ENCODE results near the gene SRPK3.
"Not testable (repeated sequence)": the region's sequence is repeated elsewhere in the genome, so short reads cannot be mapped to it uniquely, and the experiment has no call there.

SRPK3 gene

DNA sequence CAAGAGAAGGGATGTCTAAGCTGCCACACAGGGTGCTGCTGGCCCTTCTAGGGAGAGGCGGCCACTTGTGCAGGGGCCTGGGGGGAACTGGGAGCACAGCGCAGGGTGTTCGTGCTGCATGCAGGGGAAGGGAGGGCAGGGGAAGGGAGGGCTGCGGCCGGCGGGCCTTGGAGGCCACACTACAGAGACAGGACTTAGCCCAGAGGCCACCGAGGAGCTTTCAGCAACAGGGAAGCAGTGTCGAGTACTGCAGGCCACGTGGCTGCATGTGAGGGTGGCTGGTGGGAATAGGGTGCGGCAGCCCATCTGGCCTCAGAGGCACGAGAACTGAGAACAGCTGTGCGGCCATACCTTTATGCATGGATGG lies 35.8 kb upstream of the SRPK3 start:
- DNase-seq (ENCODE audit: low read depth), result not testable (repeated sequence)

- no peak for DNase-seq (ENCODE audit: low read depth)
These were observed 34.5 kb upstream of the SRPK3 start for GRCh38 chrX:153746359-153746758.

DNA sequence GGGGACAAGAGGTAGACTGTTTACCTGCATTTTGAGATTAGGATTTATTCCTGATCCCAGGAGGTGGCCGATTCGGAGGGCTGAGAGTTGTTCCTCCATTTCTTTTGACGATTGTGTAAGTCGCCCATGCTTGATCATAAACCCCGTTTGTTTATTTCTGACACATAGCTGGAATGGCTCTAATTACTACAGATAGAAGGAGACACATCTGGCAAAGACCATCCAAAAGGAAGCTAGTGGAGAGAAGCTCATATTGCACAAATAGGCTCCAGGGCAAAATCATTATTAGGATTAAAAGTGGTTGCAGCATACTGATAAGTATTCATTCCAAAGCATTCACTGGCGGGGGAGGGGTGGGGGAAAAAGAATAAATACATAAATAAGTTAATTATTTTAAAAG lies 33.9 kb upstream of the SRPK3 start:
- DNase-seq (ENCODE audit: low read depth), result not testable (repeated sequence)

DNA sequence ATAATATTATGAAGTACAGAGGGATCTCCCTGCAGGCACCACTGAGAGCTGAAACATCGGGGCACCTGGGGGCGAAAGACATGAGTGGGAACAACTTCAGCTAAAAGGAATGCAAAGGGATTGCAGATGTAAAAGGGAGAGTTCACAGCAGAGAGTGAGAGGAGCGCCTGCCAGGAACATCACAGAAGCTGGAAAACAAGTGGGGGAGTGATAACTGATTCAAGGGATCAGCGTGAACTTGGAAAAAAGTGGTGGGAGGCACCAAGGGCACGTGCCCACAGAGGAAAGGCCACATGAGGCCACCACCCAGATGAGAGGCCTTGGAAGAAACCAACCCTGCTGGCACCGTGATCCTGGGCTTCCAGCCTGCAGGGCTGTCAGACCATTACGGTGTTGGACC lies 31.8 kb upstream of the SRPK3 start:
- not testable (repeated sequence) for DNase-seq (ENCODE audit: low read depth)

GRCh38 chrX:153750127-153750774 lies 30.6 kb upstream of the SRPK3 start:
- no peak for DNase-seq (ENCODE audit: low read depth)

DNA sequence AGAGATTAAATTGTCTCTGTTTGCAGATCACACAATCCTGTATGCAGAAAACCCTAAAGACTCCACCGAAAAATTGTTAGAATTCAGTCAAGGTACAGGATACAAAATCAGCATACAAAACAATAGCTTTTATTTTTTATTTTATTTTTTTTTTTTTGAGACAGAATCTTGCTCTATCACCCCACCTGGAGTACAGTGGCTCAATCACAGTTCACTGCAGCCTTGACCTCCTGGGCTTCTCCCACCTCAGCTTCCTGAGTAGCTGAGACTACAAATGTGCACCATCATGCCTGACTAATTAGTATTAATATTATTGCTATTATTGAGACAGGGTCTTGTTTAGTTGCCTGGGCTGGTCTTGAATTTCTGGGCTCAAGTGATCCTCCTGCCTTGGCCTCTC lies 25.7 kb upstream of the SRPK3 start:
- no peak for DNase-seq (ENCODE audit: low read depth)

DNA sequence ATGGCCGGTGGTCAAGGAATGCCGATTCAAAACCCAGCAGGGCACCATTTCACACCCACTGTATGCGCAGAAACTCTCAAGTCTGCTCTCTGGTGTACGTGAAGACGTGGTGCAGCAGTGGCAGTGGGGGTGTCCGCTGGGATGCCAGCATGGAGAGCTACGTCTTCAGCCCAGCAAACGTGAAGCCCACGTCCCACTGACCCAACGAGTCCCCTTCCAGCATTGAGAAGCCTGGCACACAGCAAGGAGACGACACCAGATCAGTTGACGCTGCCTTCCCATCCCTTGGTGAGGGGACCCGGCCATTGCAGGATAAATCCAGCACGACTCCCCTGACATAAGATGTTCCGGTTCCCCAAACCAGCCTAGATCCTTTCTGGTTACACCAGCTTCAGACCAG lies 19.0 kb upstream of the SRPK3 start:
- no peak for DNase-seq (ENCODE audit: low read depth)

- no peak for DNase-seq (ENCODE audit: low read depth)
These were observed 18.1 kb upstream of the SRPK3 start for GRCh38 chrX:153762626-153763173.

DNA sequence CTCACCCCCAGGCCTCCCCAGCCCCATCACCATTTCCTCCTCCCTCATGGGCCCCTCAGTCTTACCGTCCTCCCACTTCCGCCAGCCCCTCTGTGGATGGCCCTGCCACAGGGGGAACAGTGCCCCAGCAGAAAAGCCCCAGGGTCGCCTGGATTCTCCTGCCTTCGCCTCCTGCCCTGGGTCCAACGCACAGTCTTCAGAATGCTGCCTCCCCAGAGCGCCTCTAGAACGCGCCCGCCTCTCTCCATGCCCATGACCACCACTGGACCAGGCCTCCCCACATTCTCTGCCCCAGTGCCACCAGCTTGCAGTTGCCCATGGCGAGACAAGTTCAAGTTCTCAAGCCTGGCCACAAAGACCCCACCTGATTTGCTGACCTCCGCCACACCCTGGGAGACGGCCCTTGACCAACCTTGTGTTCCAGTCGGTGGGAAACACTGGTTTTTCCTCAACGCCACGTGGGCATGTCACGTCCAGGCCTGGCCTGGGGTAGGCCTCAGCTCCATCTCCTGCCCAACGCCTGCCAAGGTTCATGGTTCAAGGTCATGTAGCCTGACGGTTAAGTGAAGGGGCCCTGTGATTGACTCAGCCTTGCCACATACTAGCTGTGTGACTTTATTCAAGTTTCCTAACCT lies 17.4 kb upstream of the SRPK3 start:
- DNase-seq (ENCODE audit: low read depth), result no peak

DNA sequence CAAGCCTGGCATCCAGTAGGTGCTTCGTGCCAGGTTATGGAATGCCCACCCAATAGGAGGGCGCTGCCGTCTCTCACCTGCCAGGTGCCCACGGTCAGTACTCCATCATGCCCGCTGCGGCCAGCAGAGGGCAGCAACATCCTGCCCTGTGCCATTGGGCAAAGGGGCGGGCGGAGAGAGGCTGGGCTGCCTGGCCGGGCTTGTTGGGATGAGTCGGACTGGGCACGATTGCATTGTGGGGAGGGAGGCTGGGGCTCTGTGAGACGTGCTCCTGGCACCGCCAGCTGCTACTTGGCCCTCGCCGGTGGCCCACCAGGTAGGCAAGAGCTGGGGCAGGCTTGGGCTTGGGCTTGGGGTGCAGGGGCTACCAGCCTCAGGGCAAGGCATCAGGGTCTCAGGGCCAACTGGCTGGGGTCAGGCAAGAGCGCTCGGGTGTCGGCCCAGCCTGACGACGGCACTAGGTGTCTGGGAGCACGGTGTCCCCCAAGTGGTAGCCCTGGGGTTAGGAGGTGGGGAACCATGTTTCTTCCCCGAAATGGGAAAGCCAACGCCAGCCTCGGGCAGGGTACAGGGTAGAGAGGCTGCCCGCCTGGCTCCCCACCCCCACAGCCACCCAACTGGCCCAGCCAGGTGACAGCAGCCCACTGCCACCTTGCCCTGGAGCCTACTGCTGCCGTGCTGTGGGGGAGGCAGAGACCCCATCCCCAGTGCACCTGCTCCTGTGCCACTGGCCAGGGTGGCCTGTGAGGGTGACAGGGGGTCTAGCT lies 16.7 kb upstream of the SRPK3 start, which contains the start of gene PLXNB3:
Gene PLXNB3 (plus strand): TSS at position 261 of the 767 bp plus-strand sequence. CDS start 1,287 bp downstream, outside the sequence.
- DNase-seq (ENCODE audit: low read depth), result peak; percentile 14

DNA sequence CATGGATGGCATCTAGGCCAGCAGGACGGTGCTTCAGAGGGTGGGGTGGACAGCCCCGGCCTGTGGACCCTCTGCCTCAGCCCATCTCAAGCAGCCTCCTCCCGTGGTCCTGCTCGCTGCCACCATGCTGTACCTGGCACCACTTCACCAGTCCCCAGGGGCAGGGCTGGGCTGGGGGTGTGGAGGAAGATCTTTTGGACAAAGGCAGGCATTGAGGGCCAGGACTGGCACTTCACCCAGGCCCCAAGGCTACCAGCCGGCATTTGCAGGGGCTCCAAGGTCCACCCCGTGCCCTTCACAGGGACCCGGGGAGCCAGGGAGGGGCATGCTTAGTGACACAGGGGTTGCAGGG lies 16.1 kb upstream of the SRPK3 start:
- no peak for DNase-seq (ENCODE audit: low read depth)

GRCh38 chrX:153765138-153766079 lies 15.4 kb upstream of the SRPK3 start:
- DNase-seq (ENCODE audit: low read depth), result no peak

DNA sequence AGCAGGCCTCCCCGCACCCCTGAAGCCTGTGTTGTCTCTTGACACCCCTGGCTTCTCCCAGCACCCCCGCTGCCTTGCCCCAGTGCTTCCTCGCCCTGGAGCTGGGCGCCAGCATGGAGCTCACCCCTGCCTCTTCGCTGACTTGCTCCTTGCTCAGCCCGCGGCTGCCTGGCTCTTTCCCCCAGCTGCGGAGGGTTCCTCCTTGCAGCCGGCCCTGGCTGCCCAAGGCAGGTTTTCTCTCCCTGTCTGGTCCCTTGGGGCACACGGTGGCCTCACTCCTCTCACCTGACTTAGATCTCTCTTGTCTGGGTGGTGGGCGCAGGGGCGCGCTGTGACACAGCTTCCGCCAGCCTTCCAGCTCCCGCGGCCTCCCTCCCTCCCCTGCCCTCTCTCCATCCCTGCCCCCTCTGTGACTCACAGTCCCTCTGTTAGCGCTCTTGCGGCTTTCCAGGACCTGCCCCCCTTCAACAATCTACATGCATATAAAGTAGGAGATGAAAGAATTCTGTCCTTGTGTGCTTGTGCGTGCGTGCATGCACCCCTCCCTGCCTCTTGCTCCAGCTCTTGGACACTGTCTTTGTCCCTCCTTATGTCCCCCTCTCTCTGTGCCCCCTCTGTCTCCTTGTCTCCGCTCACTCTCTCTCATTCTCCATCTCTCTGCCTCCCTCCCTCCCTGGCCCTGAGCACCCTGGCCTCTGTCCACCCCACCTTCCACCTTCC lies 14.6 kb upstream of the SRPK3 start:
- DNase-seq (ENCODE audit: low read depth), result peak; percentile 11

DNA sequence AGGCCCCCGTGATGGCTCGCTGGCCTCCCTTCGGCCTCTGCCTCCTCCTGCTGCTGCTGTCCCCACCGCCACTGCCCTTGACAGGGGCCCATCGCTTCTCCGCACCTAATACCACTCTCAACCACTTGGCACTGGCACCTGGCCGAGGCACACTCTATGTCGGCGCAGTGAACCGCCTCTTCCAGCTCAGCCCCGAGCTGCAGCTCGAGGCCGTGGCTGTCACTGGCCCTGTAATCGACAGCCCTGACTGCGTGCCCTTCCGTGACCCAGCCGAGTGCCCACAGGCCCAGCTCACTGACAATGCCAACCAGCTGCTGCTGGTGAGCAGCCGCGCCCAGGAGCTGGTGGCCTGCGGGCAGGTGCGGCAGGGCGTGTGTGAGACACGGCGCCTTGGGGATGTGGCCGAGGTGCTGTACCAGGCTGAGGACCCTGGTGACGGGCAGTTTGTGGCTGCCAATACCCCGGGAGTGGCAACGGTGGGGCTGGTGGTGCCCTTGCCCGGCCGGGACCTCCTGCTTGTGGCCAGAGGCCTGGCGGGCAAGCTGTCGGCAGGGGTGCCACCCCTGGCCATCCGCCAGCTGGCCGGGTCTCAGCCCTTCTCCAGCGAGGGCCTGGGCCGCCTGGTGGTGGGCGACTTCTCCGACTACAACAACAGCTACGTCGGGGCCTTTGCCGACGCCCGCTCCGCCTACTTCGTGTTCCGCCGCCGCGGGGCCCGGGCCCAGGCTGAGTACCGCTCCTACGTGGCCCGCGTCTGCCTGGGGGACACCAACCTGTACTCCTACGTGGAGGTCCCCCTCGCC lies 13.8 kb upstream of the SRPK3 start:
- no peak for DNase-seq (ENCODE audit: low read depth)

GRCh38 chrX:153767674-153768055 lies 13.2 kb upstream of the SRPK3 start:
- DNase-seq (ENCODE audit: low read depth), result no peak

GRCh38 chrX:153768311-153769157 lies 12.3 kb upstream of the SRPK3 start:
- no peak for DNase-seq (ENCODE audit: low read depth)

GRCh38 chrX:153769158-153769864 lies 11.5 kb upstream of the SRPK3 start:
- DNase-seq (ENCODE audit: low read depth), result no peak

DNA sequence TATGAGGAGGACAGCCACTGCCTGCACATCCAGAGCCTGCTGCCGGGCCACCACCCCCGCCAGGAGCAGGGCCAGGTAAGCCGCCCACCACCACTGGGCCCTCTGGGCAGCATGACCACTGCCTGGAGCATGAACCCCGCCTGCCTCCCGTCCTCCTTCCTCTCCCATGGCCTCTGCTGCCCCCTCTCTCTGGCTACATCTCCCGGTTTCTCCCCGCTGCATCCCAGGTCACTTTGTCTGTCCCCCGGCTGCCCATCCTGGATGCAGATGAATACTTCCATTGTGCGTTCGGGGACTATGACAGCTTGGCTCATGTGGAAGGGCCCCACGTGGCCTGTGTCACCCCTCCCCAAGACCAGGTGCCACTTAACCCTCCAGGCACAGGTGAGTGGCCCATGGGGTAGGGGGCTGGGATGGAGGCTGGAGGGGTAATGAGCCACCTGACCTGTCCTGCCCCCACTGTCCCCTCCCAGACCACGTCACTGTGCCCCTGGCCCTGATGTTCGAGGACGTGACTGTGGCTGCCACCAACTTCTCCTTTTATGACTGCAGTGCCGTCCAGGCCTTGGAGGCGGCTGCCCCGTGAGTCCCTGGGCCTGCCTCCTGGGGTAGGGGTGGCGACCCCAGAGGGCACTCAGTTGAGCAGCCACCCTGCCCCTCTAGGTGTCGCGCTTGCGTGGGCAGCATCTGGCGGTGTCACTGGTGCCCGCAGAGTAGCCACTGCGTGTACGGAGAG lies 10.8 kb upstream of the SRPK3 start:
- no peak for DNase-seq (ENCODE audit: low read depth)
